ENCODE data around the gene PCNA. TPM values are rescaled to one million over a fixed set of nuclear protein-coding genes. Genes with fewer than 3 reads are reported as not detected.

Gene PCNA
- total and polyA plus RNA-seq, 2 of the 4 experiments (the other 2 are of a cell fraction), result 155 to 213 TPM

DNA sequence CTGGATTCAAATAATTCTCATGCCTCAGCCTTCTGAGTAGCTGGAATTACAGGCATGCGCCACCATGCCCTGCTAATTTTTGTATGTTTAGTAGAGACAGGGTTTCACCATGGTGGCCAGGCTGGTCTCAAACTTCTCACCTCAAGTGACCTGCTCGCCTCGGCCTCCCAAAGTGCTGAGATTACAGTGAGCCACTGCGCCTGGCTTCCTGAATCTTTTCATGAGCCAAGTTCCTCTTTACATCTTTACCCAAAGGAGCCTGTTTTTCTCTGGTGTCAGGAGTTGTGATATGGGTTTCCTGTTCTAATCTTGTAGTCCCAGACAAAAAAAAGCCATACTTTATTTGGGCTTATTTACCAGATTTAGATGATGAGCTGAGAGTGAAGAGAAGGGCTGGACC, 34.4 kb downstream of the PCNA start:
- H3K4me1 ChIP-seq (ENCODE audit: control insufficient read depth, insufficient read depth, low read length), result no peaks in the 10 kb centered on the region
- ATAC-seq (ENCODE audit: low read depth) (no peak), DNase-seq (no peak)
- H2AFZ ChIP-seq (replicated peaks; ENCODE audit: low read length, poor library complexity), result no peak overlapping the region
- H4K91ac ChIP-seq (ENCODE audit: insufficient read depth, low read depth, low read length), result no peak overlapping the region
- H3K9ac ChIP-seq (ENCODE audit: low read depth, low read length), result no peak overlapping the region
- POLR2A ChIA-PET (ENCODE audit: unreplicated experiment), result no interaction called here
- no peak overlapping the region for H3K14ac ChIP-seq (replicated peaks; ENCODE audit: low read depth, low read length)
- H2BK120ac ChIP-seq (ENCODE audit: low read depth, low read length), result no peak overlapping the region
- H3K56ac ChIP-seq (ENCODE audit: extremely low read depth, insufficient read depth, low read length), result no peak overlapping the region
- dilution Hi-C loops (cut with HindIII; ENCODE audit: low sequenced_read_pairs, unreplicated experiment), result no loop called here
- CTCF ChIA-PET, result no interaction called here
- H2BK5ac ChIP-seq (ENCODE audit: low read depth, low read length, poor library complexity, severe bottlenecking), result no peak overlapping the region
- no peaks in the 10 kb centered on the region for H3K36me3 ChIP-seq (ENCODE audit: control insufficient read depth, insufficient read depth, low read length)
- H3K9me1 ChIP-seq (ENCODE audit: insufficient read depth, low read length), result peaks cover 2% of the 10 kb centered on the region; the same call in 1 of the 2 replicates
- no peak overlapping the region for H3K18ac ChIP-seq (ENCODE audit: low read depth, low read length)
- H2AK9ac ChIP-seq (replicated peaks; ENCODE audit: low read depth, low read length, poor library complexity), result no peak overlapping the region
- no peak overlapping the region for H2BK15ac ChIP-seq (ENCODE audit: low read depth, low read length)
- no peak overlapping the region for H3K4ac ChIP-seq (ENCODE audit: low read depth, low read length)
- WGBS, 2 experiments (ENCODE audit: extremely low coverage in 2 of 2, insufficient read length in 1 of 2), result no CpG with 5 or more reads among the region's 4 CpGs
- no peak overlapping the region for H2AK5ac ChIP-seq (ENCODE audit: low read depth, low read length)
- in situ Hi-C loops (cut with MboI; ENCODE audit: low sequenced_read_pairs), result no loop called here
- no peak overlapping the region for H4K5ac ChIP-seq (ENCODE audit: low read depth, low read length)
- H3K79me1 ChIP-seq (ENCODE audit: low read depth in 1 of 2, low read length in 2 of 2), result no peaks in the 10 kb centered on the region
- no peak overlapping the region for H3K4me2 ChIP-seq (ENCODE audit: low read depth, low read length)
- H4K20me1 ChIP-seq (ENCODE audit: insufficient read depth, low read length), result no peaks in the 10 kb centered on the region
- no peaks in the 10 kb centered on the region for H3K27me3 ChIP-seq (ENCODE audit: control insufficient read depth, insufficient read depth, low read length)
- no peak overlapping the region for H3K27ac ChIP-seq (ENCODE audit: insufficient read depth, low read length)
- no peaks in the 10 kb centered on the region for H3K9me3 ChIP-seq (ENCODE audit: control insufficient read depth, insufficient read depth, low read length)
- no peak overlapping the region for H3K23ac ChIP-seq (ENCODE audit: low read depth, low read length)
- no peak overlapping the region for H3K4me3 ChIP-seq (ENCODE audit: insufficient read depth, low read depth, low read length)
- intact Hi-C loops (cut with micrococcal nuclease), result no loop called here
- no TSS peak for BruUV-seq (replicated peaks)
- TF ChIP-seq, protein P1, sequence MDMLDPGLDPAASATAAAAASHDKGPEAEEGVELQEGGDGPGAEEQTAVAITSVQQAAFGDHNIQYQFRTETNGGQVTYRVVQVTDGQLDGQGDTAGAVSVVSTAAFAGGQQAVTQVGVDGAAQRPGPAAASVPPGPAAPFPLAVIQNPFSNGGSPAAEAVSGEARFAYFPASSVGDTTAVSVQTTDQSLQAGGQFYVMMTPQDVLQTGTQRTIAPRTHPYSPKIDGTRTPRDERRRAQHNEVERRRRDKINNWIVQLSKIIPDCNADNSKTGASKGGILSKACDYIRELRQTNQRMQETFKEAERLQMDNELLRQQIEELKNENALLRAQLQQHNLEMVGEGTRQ (IDR thresholded peaks at IDR 0.05; ENCODE audit: low read depth, low read length), result no peak
- no peak for TF ChIP-seq BHLHE40 (IDR thresholded peaks at IDR 0.05; ENCODE audit: low read depth, low read length)
- TF ChIP-seq CHD1 (IDR thresholded peaks at IDR 0.05; ENCODE audit: low read depth, low read length), result no peak
- no peak for TF ChIP-seq MAZ (IDR thresholded peaks at IDR 0.05; ENCODE audit: borderline replicate concordance, low read depth, low read length)
- no peak for TF ChIP-seq RCOR1 (IDR thresholded peaks at IDR 0.05; ENCODE audit: insufficient replicate concordance, low read length)
- TF ChIP-seq CEBPB (IDR thresholded peaks at IDR 0.05; ENCODE audit: low read depth, low read length), result no peak
- TF ChIP-seq, protein P2, sequence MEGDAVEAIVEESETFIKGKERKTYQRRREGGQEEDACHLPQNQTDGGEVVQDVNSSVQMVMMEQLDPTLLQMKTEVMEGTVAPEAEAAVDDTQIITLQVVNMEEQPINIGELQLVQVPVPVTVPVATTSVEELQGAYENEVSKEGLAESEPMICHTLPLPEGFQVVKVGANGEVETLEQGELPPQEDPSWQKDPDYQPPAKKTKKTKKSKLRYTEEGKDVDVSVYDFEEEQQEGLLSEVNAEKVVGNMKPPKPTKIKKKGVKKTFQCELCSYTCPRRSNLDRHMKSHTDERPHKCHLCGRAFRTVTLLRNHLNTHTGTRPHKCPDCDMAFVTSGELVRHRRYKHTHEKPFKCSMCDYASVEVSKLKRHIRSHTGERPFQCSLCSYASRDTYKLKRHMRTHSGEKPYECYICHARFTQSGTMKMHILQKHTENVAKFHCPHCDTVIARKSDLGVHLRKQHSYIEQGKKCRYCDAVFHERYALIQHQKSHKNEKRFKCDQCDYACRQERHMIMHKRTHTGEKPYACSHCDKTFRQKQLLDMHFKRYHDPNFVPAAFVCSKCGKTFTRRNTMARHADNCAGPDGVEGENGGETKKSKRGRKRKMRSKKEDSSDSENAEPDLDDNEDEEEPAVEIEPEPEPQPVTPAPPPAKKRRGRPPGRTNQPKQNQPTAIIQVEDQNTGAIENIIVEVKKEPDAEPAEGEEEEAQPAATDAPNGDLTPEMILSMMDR (conservative IDR thresholded peaks at IDR 0.05; ENCODE audit: low read depth, low read length), result no peak
- no peak for TF ChIP-seq SMC3 (IDR thresholded peaks at IDR 0.05; ENCODE audit: low read depth, low read length)
- no peak for TF ChIP-seq RFX5 (IDR thresholded peaks at IDR 0.05; ENCODE audit: low read depth, low read length)
- TF ChIP-seq ELK1 (IDR thresholded peaks at IDR 0.05; ENCODE audit: borderline replicate concordance, low read depth, low read length), result no peak
- no peak for TF ChIP-seq MAFK (IDR thresholded peaks at IDR 0.05; ENCODE audit: low read depth, low read length)
- TF ChIP-seq RAD21 (IDR thresholded peaks at IDR 0.05; ENCODE audit: low read length), result no peak
- no peak for TF ChIP-seq POLR2A (IDR thresholded peaks at IDR 0.05; ENCODE audit: low read depth, low read length)
- TF ChIP-seq FOS (IDR thresholded peaks at IDR 0.05; ENCODE audit: low read depth, low read length), result no peak
- TF ChIP-seq NFE2L2 (IDR thresholded peaks at IDR 0.05; ENCODE audit: low read depth, low read length), result no peak
- no peak for TF ChIP-seq MXI1 (IDR thresholded peaks at IDR 0.05; ENCODE audit: borderline replicate concordance, low read depth, low read length)
- H2BK20ac ChIP-seq (ENCODE audit: low read depth, low read length), result no peak overlapping the region
- H4K8ac ChIP-seq (ENCODE audit: low read depth in 2 of 2, low read length in 2 of 2), result no peak overlapping the region
